ENCODE results near the gene BLOC1S2. TPM values are rescaled to one million over a fixed set of nuclear protein-coding genes. Genes with fewer than 3 reads are reported as not detected.

Gene BLOC1S2
- total RNA-seq, 2 donors from 2014 or later = 14.1 to 35.7 TPM

DNA sequence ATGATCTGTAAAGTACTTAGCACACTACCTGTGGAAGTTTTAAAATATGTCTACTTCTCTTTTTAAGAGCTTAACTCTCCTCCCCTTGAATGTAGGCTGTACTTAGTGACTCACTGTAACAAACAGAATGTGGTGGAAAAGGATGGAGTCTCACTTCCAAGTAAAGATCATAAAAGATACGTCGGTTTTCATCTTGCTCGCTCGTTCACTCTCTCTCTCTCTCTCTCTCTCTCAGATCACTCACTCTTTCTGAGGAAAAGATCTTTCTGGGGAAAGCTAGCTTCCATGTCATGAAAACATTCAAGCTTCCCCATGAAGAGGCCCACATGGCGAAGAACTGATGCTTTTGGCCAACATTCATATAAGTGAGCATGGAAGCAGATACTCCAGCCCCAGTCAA is 62.6 kb downstream of the BLOC1S2 start:
- Histone ChIP-seq H3K27ac (no peak overlapping the region), H3K9me3 (no peaks in the 10 kb centered on the region), H3K4me3 (no peak overlapping the region), H3K27me3 (replicated peaks; ENCODE audit: insufficient read depth) (no peaks in the 10 kb centered on the region), H3K36me3 (peaks cover 24% of the 10 kb centered on the region), H3K4me1 (ENCODE audit: control insufficient read depth in 1 of 2, low read depth in 2 of 2) (peaks cover 6 to 15% of the 10 kb centered on the region in 2 donors)
- ATAC-seq (ENCODE audit: insufficient number of reproducible peaks, low FRiP score, low read depth) = no peak
- TF ChIP-seq, protein P1, sequence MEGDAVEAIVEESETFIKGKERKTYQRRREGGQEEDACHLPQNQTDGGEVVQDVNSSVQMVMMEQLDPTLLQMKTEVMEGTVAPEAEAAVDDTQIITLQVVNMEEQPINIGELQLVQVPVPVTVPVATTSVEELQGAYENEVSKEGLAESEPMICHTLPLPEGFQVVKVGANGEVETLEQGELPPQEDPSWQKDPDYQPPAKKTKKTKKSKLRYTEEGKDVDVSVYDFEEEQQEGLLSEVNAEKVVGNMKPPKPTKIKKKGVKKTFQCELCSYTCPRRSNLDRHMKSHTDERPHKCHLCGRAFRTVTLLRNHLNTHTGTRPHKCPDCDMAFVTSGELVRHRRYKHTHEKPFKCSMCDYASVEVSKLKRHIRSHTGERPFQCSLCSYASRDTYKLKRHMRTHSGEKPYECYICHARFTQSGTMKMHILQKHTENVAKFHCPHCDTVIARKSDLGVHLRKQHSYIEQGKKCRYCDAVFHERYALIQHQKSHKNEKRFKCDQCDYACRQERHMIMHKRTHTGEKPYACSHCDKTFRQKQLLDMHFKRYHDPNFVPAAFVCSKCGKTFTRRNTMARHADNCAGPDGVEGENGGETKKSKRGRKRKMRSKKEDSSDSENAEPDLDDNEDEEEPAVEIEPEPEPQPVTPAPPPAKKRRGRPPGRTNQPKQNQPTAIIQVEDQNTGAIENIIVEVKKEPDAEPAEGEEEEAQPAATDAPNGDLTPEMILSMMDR (IDR thresholded peaks at IDR 0.05) = no peak
- DNase-seq (ENCODE audit: low spot score) = no peak

Other genes with a start within 250 kb of the BLOC1S2 start
- gene CPN1, start 204.8 kb downstream of the BLOC1S2 start, total RNA-seq = not detected
- gene ERLIN1, start 100.7 kb downstream of the BLOC1S2 start, total RNA-seq = 10 to 100 TPM in 1 of 2 donors, 1 to 10 TPM in 1; 9.3 to 21.2 TPM
- gene CHUK, start 57.1 kb downstream of the BLOC1S2 start, total RNA-seq = 10 to 100 TPM; 17.7 to 25.0 TPM
- 10 to 100 TPM; 19.5 to 27.2 TPM for gene CWF19L1, start 19.0 kb downstream of the BLOC1S2 start, total RNA-seq
- under 1 TPM in 1 of 2 donors, not detected in 1; 0.56 TPM for gene PKD2L1, start 43.5 kb upstream of the BLOC1S2 start, total RNA-seq
- gene SCD, start 60.6 kb upstream of the BLOC1S2 start, total RNA-seq = 10 to 100 TPM; 12.8 to 16.7 TPM
- gene WNT8B, start 176.3 kb upstream of the BLOC1S2 start, total RNA-seq = not detected
- 10 to 100 TPM; 11.2 to 12.7 TPM for gene SEC31B, start 233.2 kb upstream of the BLOC1S2 start, total RNA-seq
- gene NDUFB8, start 243.2 kb upstream of the BLOC1S2 start, total RNA-seq = 100 to 1,000 TPM; 106 to 222 TPM
- gene HIF1AN, start 249.3 kb upstream of the BLOC1S2 start, total RNA-seq = 10 to 100 TPM; 11.5 to 17.7 TPM